DMS53 treated with DMSO at 0.1 percent for 48 hours (cell line): ENCODE measurements around the gene THUMPD2.

ENCODE experiments used
- DNase-seq: peaks from one replicate; lab custom pipeline; 2025; ENCODE audit not compliant: unreplicated experiment; lab: John Stamatoyannopoulos, UW

THUMPD2 gene

GRCh38 chr2:39719317-39719716, 59.7 kb downstream of the THUMPD2 start:
- DNase-seq: no peak

GRCh38 chr2:39718483-39718882, 60.6 kb downstream of the THUMPD2 start:
- DNase-seq: no peak

GRCh38 chr2:39717067-39717466, 62.0 kb downstream of the THUMPD2 start:
- no peak for DNase-seq

GRCh38 chr2:39715822-39716221, 63.2 kb downstream of the THUMPD2 start:
- no peak for DNase-seq

- no peak for DNase-seq
These were observed 64.0 kb downstream of the THUMPD2 start for GRCh38 chr2:39715095-39715494.

- DNase-seq: no peak
These were observed 66.1 kb downstream of the THUMPD2 start for GRCh38 chr2:39712953-39713352.

- no peak for DNase-seq
These were observed 68.3 kb downstream of the THUMPD2 start for GRCh38 chr2:39710807-39711206.

- DNase-seq: no peak
These were observed 71.1 kb downstream of the THUMPD2 start for GRCh38 chr2:39708003-39708402.

- DNase-seq: no peak
These were observed 72.1 kb downstream of the THUMPD2 start for GRCh38 chr2:39706945-39707344.

GRCh38 chr2:39706312-39706711, 72.7 kb downstream of the THUMPD2 start:
- no peak for DNase-seq

- no peak for DNase-seq
These were observed 73.4 kb downstream of the THUMPD2 start for GRCh38 chr2:39705638-39706037.

GRCh38 chr2:39704540-39704939, 74.5 kb downstream of the THUMPD2 start:
- DNase-seq: no peak

- no peak for DNase-seq
These were observed 75.7 kb downstream of the THUMPD2 start for GRCh38 chr2:39703181-39703872.

GRCh38 chr2:39701137-39701536, 77.9 kb downstream of the THUMPD2 start:
- DNase-seq: no peak

- DNase-seq: no peak
These were observed 81.6 kb downstream of the THUMPD2 start for GRCh38 chr2:39697454-39697853.

GRCh38 chr2:39696838-39697237, 82.2 kb downstream of the THUMPD2 start:
- peak; percentile 20 for DNase-seq

GRCh38 chr2:39696101-39696553, 82.9 kb downstream of the THUMPD2 start:
- peak; percentile 32 for DNase-seq

- DNase-seq: no peak
These were observed 85.8 kb downstream of the THUMPD2 start for GRCh38 chr2:39693245-39693644.

- DNase-seq: no peak
These were observed 89.2 kb downstream of the THUMPD2 start for GRCh38 chr2:39689876-39690275.

- DNase-seq: no peak
These were observed 89.7 kb downstream of the THUMPD2 start for GRCh38 chr2:39689272-39689841.

GRCh38 chr2:39688181-39688580, 90.9 kb downstream of the THUMPD2 start:
- DNase-seq: no peak

GRCh38 chr2:39686456-39686855, 92.6 kb downstream of the THUMPD2 start:
- DNase-seq: no peak
